H9 (cell line): ENCODE data around the gene UTS2R. TPM values are rescaled to one million over a fixed set of nuclear protein-coding genes. Genes with fewer than 3 reads are reported as not detected.

Experiments
- DNase-seq: peaks from one replicate; pipeline ENCODE4 v3.0.0-alpha.2; 2017
- H2AFZ ChIP-seq: one replicate; pipeline ENCODE4 v1.6.1; 2013; ENCODE audit warnings: mild to moderate bottlenecking, low read length, control low read depth, moderate library complexity
- H2AK5ac ChIP-seq: 2 replicates; pipeline ENCODE4 v1.6.1; 2013; ENCODE audit warnings: low read length, control low read depth, mixed read lengths; ENCODE audit not compliant: insufficient read length
- H2BK120ac ChIP-seq: one replicate; pipeline ENCODE4 v1.6.1; 2013; ENCODE audit warnings: low read depth, mild to moderate bottlenecking, low read length, control low read depth, inconsistent platforms; ENCODE audit not compliant: poor library complexity, severe bottlenecking
- H2BK12ac ChIP-seq: 2 replicates; pipeline ENCODE4 v1.6.1; 2013; ENCODE audit warnings: low read length, control low read depth, mixed read lengths, low read depth; ENCODE audit not compliant: insufficient read length
- H2BK15ac ChIP-seq: 2 replicates; pipeline ENCODE4 v1.6.1; 2013; ENCODE audit warnings: low read depth, low read length, control low read depth
- H2BK20ac ChIP-seq: one replicate; pipeline ENCODE4 v1.6.1; 2013; ENCODE audit warnings: low read depth, mild to moderate bottlenecking, low read length, control low read depth, inconsistent platforms; ENCODE audit not compliant: poor library complexity, severe bottlenecking
- H2BK5ac ChIP-seq: 2 replicates; pipeline ENCODE4 v1.6.1; 2013; ENCODE audit warnings: low read length, control low read depth, mixed read lengths; ENCODE audit not compliant: insufficient read length
- H3K14ac ChIP-seq: 2 replicates; pipeline ENCODE4 v1.6.1; 2013; ENCODE audit warnings: low read length, control low read depth; ENCODE audit not compliant: insufficient read depth
- H3K18ac ChIP-seq: 2 replicates; pipeline ENCODE4 v1.6.1; 2013; ENCODE audit warnings: low read depth, mild to moderate bottlenecking, mixed read lengths, low read length, control low read depth; ENCODE audit not compliant: insufficient read length
- H3K23ac ChIP-seq: 2 replicates; pipeline ENCODE4 v1.6.1; 2013; ENCODE audit warnings: low read length, control low read depth, mixed read lengths, low read depth; ENCODE audit not compliant: insufficient read length
- H3K23me2 ChIP-seq: 2 replicates; pipeline ENCODE4 v1.6.1; 2013; ENCODE audit warnings: low read depth, mild to moderate bottlenecking, mixed read lengths, low read length, control low read depth; ENCODE audit not compliant: insufficient read length, poor library complexity, severe bottlenecking
- H3K27ac ChIP-seq: 2 replicates; pipeline ENCODE4 v1.5.1; 2013; ENCODE audit warnings: low read length, control low read depth, mixed read lengths, low read depth; ENCODE audit not compliant: insufficient read length
- H3K27me3 ChIP-seq: 2 replicates; pipeline ENCODE4 v1.6.1; 2013; ENCODE audit warnings: low read length, control low read depth, inconsistent platforms; ENCODE audit not compliant: insufficient read depth
- H3K4ac ChIP-seq: 2 replicates; pipeline ENCODE4 v1.6.1; 2013; ENCODE audit warnings: low read depth, mild to moderate bottlenecking, control low read depth, inconsistent platforms, low read length, moderate library complexity
- H3K4me1 ChIP-seq: 2 replicates; pipeline ENCODE4 v1.6.1; 2013; ENCODE audit warnings: low read length, control low read depth, inconsistent platforms; ENCODE audit not compliant: insufficient read depth
- H3K4me2 ChIP-seq: 2 replicates; pipeline ENCODE4 v1.6.1; 2013; ENCODE audit warnings: low read length, control low read depth, mixed read lengths; ENCODE audit not compliant: insufficient read length, insufficient read depth
- H3K56ac ChIP-seq: 2 replicates; pipeline ENCODE4 v1.6.1; 2013; ENCODE audit warnings: low read depth, mild to moderate bottlenecking, mixed read lengths, low read length, control low read depth; ENCODE audit not compliant: insufficient read length
- H3K79me1 ChIP-seq: 2 replicates; pipeline ENCODE4 v1.6.1; 2013; ENCODE audit warnings: low read depth, mild to moderate bottlenecking, moderate library complexity, low read length, control low read depth, inconsistent platforms; ENCODE audit not compliant: insufficient read depth, poor library complexity, severe bottlenecking
- H3K79me2 ChIP-seq: 2 replicates; pipeline ENCODE4 v1.6.1; 2013; ENCODE audit warnings: low read length, control low read depth, inconsistent platforms; ENCODE audit not compliant: insufficient read depth
- H3K9ac ChIP-seq: 2 replicates; pipeline ENCODE4 v1.6.1; 2013; ENCODE audit warnings: low read length, control low read depth, mixed read lengths; ENCODE audit not compliant: insufficient read length; ENCODE audit errors: extremely low read depth
- H3K9me3 ChIP-seq: one replicate; pipeline ENCODE4 v1.6.1; 2013; ENCODE audit warnings: low read depth, low read length, inconsistent platforms; ENCODE audit not compliant: control insufficient read depth
- H3T11ph ChIP-seq: one replicate; pipeline ENCODE4 v1.6.1; 2013; ENCODE audit warnings: mild to moderate bottlenecking, low read length, control low read depth, inconsistent platforms
- H4K20me1 ChIP-seq: one replicate; pipeline ENCODE4 v1.6.1; 2013; ENCODE audit not compliant: control insufficient read depth, insufficient read length, insufficient read depth
- H4K5ac ChIP-seq: 2 replicates; pipeline ENCODE4 v1.6.1; 2013; ENCODE audit warnings: low read depth, mild to moderate bottlenecking, mixed read lengths, low read length, control low read depth; ENCODE audit not compliant: insufficient read length
- H4K8ac ChIP-seq: replicated peaks from 2 replicates; pipeline ENCODE4 v1.6.1; 2013; ENCODE audit warnings: low read length, control low read depth, mixed read lengths, low read depth; ENCODE audit not compliant: insufficient read length
- H4K91ac ChIP-seq: 2 replicates; pipeline ENCODE4 v1.6.1; 2013; ENCODE audit warnings: low read depth, mild to moderate bottlenecking, moderate library complexity, mixed read lengths, low read length, control low read depth; ENCODE audit not compliant: insufficient read length
- H3K27ac Mint-ChIP-seq, 3 experiments: 2 replicates in 2 of 3; 3 replicates in 1 of 3; pipeline ENCODE4 v1.8.0; 2020 to 2021; ENCODE audit warnings: mixed read lengths in 3 of 3, mild to moderate bottlenecking in 1 of 3, moderate library complexity in 1 of 3
- H3K27me3 Mint-ChIP-seq: 2 replicates; pipeline ENCODE4 v1.8.0; 2021; ENCODE audit warnings: low read depth, mild to moderate bottlenecking, moderate library complexity, mixed read lengths
- H3K36me3 Mint-ChIP-seq, 3 experiments: 2 replicates in 2 of 3; 3 replicates in 1 of 3; pipeline ENCODE4 v1.8.0; 2020 to 2021; ENCODE audit warnings: low read depth in 3 of 3, mixed read lengths in 3 of 3; ENCODE audit not compliant: insufficient read depth in 1 of 3
- H3K4me1 Mint-ChIP-seq, 2 experiments: 2 replicates each; pipeline ENCODE4 v1.8.0; 2020; ENCODE audit warnings: mixed read lengths in 2 of 2
- H3K4me3 Mint-ChIP-seq, 2 experiments: 2 replicates in 1 of 2; 3 replicates in 1 of 2; pipeline ENCODE4 v1.8.0; 2020 to 2021; ENCODE audit warnings: mild to moderate bottlenecking in 2 of 2, mixed read lengths in 2 of 2, moderate library complexity in 1 of 2
- H3K9me3 Mint-ChIP-seq, 2 experiments: 2 replicates in 1 of 2; 3 replicates in 1 of 2; pipeline ENCODE4 v1.8.0; 2020; ENCODE audit warnings: mild to moderate bottlenecking in 2 of 2, mixed read lengths in 2 of 2, moderate library complexity in 1 of 2
- CTCF ChIP-seq: fragments of 200-600 bp; sonication (generic); conservative IDR thresholded peaks from 3 replicates; pipeline ENCODE4 v1.8.0; 2021; ENCODE audit warnings: antibody characterized with exemption, mild to moderate bottlenecking
- WGBS: extraction: QIAGEN DNeasy Blood & Tissue Kit; methylation state at CpG from one replicate; pipeline ENCODE4 v1.1.7; 2013; ENCODE audit warnings: missing lambda C conversion rate, low lambda C conversion rate, mixed read lengths; ENCODE audit not compliant: insufficient read length; ENCODE audit errors: extremely low coverage; 5-methylcytosine and 5-hydroxymethylcytosine counted together
- total RNA-seq: library from RNA; stranded (reverse); gene quantifications from 2 replicates; pipeline ENCODE4 v1.2.1, GENCODE V29; 2021

Gene UTS2R
- total RNA-seq, 1 experiment from 2014 or later, result 0.94 TPM

DNA sequence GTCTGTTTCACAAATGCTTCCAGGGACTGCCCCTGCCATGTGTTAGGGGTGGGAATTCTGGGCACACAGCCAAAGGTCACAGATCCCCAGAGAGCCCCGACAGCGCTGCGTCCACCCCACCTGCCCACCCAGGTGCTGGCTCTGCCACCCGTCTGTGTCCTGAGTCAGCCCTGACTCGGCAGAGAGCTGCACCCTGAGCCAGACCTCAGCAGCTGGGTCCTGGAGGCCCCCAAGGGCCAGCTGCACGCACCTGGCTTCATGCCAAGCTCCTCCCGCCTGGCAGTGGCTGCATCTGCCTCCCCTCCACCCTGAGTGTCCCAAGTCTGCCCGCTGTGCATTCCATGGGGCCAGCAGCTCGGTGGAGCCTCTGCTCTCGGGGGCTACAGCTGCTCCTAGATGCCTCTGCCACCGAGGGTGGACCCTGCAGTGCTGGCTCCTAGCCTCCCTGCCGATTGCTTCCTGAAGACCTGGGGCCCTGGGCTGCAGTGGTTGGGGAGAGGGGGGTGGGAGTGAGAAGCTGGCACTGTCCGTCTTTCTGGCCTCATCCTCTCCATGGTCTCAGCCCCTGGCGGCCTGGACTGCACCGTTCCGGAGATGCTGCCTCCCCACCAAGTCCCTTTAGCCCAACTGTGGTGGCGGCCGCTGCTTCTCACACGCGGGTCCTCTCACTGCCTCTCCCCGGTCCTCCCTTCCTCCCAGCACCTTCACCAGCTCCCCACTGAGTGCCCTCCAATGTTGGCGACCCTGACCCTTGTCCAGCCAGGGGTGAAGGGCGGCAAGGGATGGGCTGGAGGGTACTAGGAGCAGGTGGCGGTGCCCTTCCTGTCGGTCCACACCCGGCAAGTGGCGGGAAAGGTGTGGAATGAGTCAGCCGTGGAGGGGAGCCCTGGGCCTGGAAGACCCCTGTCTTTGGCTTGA is 41.0 kb upstream of the UTS2R start:
- H3K27me3 Mint-ChIP-seq, result peaks cover 75% of the 10 kb centered on the region

More for the DNA sequence above, 41.0 kb upstream of the UTS2R start:
- Mint-ChIP-seq H3K4me3 (no peak overlapping the region; a peak in 1 of 5 replicates), H3K27ac (no peak overlapping the region), H3K9me3 (0 out of 5 replicates have a peak, but pooled peaks cover 0 to 3% of the 10 kb centered on the region in 2 experiments), H3K36me3 (no peaks in the 10 kb centered on the region; a peak in 1 of 7 replicates), H3K4me1 (peaks cover 21 to 44% of the 10 kb centered on the region in 2 experiments)
- H3K79me1 ChIP-seq, result no peaks in the 10 kb centered on the region
- H3K18ac ChIP-seq, result no peak overlapping the region
- no peak overlapping the region for H3K27ac ChIP-seq
- H2BK20ac ChIP-seq, result no peak overlapping the region
- H4K5ac ChIP-seq, result no peak overlapping the region
- H3K4me2 ChIP-seq, result no peak overlapping the region
- H2BK15ac ChIP-seq, result no peak overlapping the region
- H2BK5ac ChIP-seq, result no peak overlapping the region
- TF ChIP-seq CTCF, result no peak
- H3K9me3 ChIP-seq, result no peaks in the 10 kb centered on the region
- peaks cover 5% of the 10 kb centered on the region; the same call in 1 of the 2 replicates for H3K4me1 ChIP-seq
- no peak overlapping the region for H2AK5ac ChIP-seq
- H3T11ph ChIP-seq, result no peak overlapping the region
- H3K9ac ChIP-seq, result no peak overlapping the region
- no peak overlapping the region; the same call in 1 of the 2 replicates for H3K14ac ChIP-seq
- H3K4ac ChIP-seq, result no peak overlapping the region
- H4K91ac ChIP-seq, result no peak overlapping the region
- H4K8ac ChIP-seq, result no peak overlapping the region
- H3K56ac ChIP-seq, result no peak overlapping the region
- H3K23ac ChIP-seq, result no peak overlapping the region
- no peaks in the 10 kb centered on the region for H3K23me2 ChIP-seq
- peaks cover 10% of the 10 kb centered on the region; the same call in 1 of the 2 replicates for H3K27me3 ChIP-seq
- no CpG with 5 or more reads among the region's 28 CpGs for WGBS
- H2BK12ac ChIP-seq, result no peak overlapping the region
- H2AFZ ChIP-seq, result no peak overlapping the region
- H2BK120ac ChIP-seq, result no peak overlapping the region
- no peaks in the 10 kb centered on the region for H3K79me2 ChIP-seq
- DNase-seq, result no peak
- H4K20me1 ChIP-seq, result no peaks in the 10 kb centered on the region
